Sciatic nerve (tissue), 2 donors: Measurements from ENCODE around the gene STK32C. TPM values are rescaled to one million over a fixed set of nuclear protein-coding genes. Genes with fewer than 3 reads are reported as not detected.

Source experiments
- ATAC-seq: fragments of 200-7000 bp; cut with Tn5 transposase; one replicate; pipeline ENCODE4 v1.9.1; 2020; ENCODE audit warnings: mild to moderate bottlenecking, moderate library complexity
- DNase-seq: peaks from one replicate; pipeline ENCODE4 v3.0.0-alpha.2; 2020; ENCODE audit warnings: low spot score
- intact Hi-C: fragments of 100-400 bp; cut with DNase I; formaldehyde crosslinking; loops from one replicate; pipeline ENCODE4 v1.14.2; 2022
- total RNA-seq: library from RNA; stranded (reverse); fragmentation: NEBNext Ultra II Directional; extraction: Animal tissue kit (Norgen Biotek cat#: 25700); gene quantifications from one replicate; pipeline ENCODE4 v1.2.1, GENCODE V29; 2021
- donor health status: DM: no; HTN: no; CAD: no.
- donor health status: DM: no; HTN: no; CAD: no.

Gene STK32C
- total RNA-seq, 1 donor from 2014 or later = 11.1 TPM

DNA sequence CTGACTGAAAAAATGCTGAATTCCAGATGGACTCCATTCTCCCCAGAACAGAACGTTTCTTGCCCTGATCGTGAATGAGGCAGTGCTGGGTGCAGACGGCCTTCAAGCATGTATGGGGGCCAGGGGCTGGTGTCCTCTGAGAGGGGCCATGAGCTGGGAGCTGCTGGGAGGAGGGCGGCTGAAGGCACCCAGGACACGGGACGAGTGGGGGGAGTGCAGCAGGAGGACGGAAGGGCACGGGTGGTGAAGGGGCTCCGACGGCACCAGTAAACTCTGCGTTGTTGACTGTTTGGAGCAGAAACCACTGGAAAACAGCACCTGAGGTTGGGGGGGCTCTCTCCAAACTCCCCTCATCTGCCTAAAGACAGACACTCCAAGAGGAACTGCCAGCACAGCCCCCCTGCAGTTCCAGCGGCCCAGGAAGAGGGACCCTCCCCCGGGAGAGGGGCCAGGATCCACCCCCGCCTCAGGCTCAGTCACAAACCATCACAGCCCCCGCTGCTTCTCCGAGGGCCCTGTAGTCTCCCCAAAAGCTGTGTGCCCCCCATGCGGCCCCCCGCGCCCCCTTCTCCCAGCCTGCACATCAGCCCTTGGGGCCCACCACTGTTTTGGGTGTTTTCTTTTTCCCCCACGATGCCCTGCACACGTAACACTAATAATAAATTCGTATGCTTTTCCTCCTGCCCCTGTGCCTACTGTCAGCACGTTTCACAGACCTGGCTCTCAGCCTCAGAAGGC is 65.5 kb downstream of the STK32C start:
- ATAC-seq (no peak), DNase-seq (no peak)
- intact Hi-C loops = no loop called here

GRCh38 chr10:132241496-132241895 is 66.3 kb downstream of the STK32C start:
- DNase-seq (no peak), ATAC-seq (no peak)
- intact Hi-C loops = no loop called here

GRCh38 chr10:132241086-132241485 is 66.7 kb downstream of the STK32C start:
- intact Hi-C loops = no loop called here
- DNase-seq (no peak), ATAC-seq (no peak)

- intact Hi-C loops = no loop called here
- ATAC-seq (no peak), DNase-seq (no peak)
Observed at GRCh38 chr10:132240581-132240980, 67.2 kb downstream of the STK32C start.

DNA sequence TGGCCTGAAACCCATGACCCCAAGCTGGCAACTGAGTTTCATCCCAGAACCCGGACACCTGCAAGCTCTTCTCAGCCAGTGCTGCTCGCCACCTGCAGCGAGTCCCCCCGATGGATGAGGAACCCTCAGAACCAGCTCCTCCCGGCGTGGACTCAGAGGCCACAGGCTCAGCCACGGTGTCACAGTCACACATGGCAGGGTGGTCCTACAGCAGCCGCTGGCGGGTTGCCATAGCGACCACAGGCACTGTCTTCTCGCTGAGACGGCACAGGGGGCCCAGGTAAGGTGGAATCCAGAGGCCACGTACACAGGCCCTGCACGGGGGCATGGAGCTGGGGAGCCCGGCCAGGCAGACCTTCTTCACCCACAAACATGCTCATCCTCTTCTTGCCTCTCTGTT is 67.6 kb downstream of the STK32C start:
- ATAC-seq (no peak), DNase-seq (no peak)
- intact Hi-C loops = no loop called here

DNA sequence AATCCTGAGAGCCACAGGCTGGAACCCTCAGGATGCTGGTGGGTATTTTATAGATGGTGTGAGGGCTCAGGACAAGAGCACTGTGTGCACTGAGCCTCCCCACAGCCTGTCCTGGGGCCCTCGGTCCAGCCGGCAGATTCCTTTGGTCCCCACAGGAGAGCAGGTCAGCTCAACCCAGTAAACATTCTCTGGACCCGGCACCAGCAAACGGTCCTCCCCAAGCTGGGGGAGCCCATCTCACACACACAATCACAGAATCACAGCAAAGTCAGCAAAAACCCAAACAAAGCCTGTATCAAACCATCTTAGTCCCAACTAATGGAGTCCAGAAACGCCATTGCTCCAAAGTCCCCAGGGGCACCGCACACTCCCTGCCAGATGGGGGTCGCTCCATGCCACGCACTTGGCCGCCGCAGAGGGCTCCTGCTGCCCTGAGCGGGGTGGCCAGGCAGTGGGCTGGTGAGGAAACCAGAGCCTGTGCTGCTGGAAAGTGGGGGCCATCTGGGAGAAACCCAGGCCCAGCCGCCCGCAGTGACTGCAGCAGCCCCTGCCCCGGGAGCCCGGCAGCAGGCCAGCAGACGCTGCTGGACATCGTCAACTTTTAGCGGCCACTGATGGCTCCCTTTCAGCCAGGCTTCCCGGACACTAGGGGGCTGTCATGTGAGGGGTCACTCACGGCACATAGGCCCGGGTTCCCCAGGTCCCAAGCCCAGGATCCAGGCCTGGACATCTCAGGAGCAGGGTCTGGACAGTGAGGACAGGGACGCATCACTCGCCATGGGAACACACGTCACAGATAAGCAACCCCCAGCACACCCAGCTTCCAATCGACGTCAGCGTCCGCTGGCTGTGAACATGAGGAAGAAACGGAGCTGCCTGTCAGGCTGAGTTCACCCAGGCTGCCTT is 68.4 kb downstream of the STK32C start:
- ATAC-seq (peak; percentile 29), DNase-seq (no peak)
- intact Hi-C loops = no loop called here

GRCh38 chr10:132238371-132239125 is 69.2 kb downstream of the STK32C start:
- no peak for ATAC-seq
- no peak for DNase-seq
- intact Hi-C loops = no loop called here

DNA sequence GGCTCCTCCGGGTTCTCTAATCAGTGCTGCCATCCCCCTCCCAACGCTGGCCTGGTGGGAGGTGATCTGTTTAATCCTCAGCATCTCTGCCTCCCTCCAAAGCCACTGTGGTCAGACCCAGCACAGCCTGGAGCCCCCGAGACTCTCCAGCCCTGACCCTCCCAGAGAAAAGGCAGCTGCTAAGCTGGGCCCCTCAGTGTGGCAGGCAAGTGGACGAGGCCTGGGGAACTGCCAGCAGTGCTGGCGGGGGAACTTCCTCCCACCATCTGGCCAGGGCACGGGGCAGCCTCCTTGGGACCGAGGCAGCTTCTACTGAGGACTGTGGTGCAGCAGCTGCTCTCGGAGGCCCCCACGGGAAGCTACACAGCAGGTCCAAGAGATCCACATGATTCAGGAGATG is 69.9 kb downstream of the STK32C start:
- ATAC-seq (peak; percentile 29), DNase-seq (no peak)
- intact Hi-C loops = no loop called here

DNA sequence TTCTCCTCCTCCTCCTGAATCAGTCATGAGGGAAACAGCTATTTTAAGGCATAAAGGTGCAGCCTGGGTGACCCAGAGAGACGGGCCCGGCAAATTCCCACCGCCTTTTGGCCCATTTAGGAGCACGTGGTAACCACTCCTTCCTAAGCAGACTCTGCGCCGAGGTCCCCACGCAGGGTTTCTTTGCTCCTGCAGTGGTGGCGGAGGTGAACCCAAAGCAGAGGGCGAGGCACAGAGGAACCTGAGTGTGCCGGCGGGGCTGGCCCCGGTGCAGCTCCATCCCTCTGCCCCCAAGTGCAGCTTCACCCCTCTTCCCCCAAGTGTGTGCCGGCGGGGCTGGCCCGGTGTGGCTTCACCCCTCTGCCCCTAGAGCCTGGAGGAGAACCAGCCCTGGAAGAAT is 70.4 kb downstream of the STK32C start:
- intact Hi-C loops = no loop called here
- DNase-seq = no peak
- ATAC-seq = no peak

GRCh38 chr10:132236881-132237280 is 70.9 kb downstream of the STK32C start:
- intact Hi-C loops = no loop called here

DNA sequence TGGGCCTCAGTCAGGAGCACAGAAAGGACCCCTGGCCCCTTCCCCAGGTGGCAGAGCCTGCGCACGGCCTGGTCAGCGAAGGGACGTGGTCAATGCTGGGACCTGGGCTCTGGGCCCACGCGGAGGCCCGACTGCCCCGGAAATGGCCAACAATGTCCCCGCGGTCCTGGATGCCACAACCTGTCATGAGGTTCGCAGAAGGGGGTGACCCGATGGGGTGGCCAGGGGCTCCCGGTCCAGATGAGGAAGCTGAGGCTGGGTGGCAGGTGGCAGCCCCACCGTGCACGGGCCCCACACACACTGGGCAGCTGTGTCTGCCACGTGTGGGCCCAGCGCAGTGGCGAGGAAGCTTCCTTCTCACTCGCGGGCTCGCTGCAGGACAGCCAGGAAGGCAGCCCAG is 71.6 kb downstream of the STK32C start:
- ATAC-seq = no peak
- intact Hi-C loops = no loop called here
- no peak for DNase-seq

More at GRCh38 chr10:132236881-132237280, 70.9 kb downstream of the STK32C start:
- ATAC-seq (no peak), DNase-seq (no peak)

GRCh38 chr10:132234860-132235259 is 72.9 kb downstream of the STK32C start:
- intact Hi-C loops = no loop called here
- DNase-seq (no peak), ATAC-seq (no peak)

- intact Hi-C loops = no loop called here
- DNase-seq (no peak), ATAC-seq (no peak)
Observed at GRCh38 chr10:132233501-132234085, 74.2 kb downstream of the STK32C start.

DNA sequence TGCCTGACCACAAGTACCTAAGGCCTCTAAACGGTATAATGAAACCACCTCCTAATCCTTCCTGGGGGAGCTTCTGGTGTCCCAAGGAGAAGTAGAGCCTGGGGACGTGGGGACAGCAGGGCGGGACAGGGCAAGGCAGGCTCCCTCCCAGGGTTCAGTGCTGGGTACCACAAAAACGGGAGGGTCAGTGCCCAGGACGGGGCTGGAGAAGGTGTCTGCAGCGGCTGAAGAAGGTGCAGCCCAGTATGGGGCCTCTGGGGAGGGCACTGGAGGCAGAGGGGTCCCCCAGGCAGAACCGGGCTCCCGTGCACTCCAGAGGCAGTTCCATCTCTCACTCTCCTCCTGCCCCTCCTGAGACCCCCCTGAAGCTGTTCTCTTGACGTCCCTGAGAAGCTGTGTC is 74.8 kb downstream of the STK32C start:
- intact Hi-C loops = no loop called here
- DNase-seq (no peak), ATAC-seq (no peak)

DNA sequence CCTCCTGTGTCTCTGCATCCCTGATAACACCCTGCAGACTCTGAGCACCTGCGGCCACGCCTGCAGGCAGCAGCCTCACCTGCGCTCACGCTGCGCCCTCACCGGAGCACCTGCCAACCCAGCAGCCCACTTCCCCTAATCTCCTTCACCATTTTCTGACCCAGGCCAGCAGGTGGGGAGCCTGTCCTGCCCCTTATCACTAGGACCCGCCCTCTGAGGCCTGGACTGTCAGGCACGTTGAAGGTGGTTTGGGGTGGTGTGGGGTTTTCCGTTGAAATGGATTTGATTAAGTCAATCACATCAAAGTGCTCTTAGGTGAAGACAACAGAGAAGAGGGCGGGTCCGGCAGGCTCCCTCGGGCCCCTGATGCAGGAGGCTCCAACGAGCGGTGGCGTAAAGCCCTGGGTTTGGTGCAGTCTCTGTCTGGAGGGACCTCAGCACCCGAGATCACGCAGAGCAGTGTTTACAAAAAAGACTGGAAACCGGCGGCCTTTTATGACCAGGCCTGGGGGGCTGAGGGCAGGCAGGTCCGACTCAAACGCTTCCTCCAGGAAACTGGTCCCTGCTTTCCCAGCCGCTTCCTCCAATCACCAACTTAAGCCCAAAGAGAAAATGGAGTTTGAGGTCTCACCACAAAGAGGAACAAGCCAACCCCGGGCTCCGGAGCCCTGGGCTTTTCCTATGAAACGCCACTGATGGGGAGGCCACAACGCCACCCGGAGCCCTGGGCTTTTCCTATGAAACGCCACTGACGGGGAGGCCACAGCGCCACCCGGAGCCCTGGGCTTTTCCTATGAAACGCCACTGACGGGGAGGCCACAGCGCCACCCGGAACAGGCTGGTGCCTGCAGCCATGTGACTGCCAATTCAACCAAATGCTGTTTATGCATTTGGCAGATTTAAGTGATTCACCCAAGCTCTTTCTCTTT is 75.5 kb downstream of the STK32C start:
- intact Hi-C loops = no loop called here
- no peak for DNase-seq
- ATAC-seq = peak; percentile 13

DNA sequence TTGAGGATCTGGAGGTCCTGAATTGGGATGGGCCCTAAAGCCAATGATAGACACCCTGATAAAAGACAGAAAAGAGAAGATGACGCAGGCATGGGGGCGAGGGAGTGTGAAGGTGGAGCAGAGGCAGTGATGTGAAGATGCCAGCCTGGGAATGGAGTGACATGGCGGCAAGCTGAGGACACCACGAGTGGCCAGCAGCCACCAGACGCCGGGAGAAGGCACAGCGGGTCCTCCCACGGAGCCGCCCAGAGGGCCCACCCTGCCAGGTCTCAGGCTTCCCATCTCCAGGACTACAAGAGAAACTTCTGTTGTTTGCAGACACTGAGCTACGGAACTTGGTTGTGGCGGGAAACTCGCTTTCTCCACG is 76.1 kb downstream of the STK32C start:
- ATAC-seq (no peak), DNase-seq (no peak)
- intact Hi-C loops = no loop called here

DNA sequence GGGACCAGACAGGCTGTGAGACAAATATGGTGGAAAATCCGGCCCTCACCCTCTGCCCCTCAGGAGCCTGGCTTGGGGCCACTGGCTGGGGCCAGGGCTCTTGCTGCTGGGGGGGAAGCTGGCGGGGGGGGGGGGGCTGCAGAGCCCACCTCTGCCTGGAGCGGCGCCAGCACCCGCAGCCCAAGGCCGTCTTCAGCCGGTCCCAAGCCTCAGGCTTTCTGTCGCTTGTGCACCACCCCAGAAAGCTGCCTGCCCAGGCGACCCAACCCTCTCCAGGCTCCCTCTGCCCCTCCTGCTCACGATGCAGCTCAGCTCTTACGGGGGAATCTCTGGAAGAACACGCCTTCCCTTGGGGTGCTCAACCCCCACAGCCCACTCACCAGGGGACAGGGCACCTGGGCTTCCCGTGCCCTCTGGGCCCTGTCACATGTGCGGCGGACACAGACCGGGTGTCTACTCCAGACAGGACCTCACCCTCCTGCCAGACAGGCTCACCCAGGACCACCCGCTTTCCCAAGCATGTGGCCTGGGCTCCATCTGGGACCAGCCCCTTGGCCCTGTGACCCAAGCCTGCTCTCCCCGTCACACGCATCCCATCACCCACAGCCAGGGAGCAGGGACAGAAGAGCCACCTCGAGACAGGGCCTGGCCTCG is 77.1 kb downstream of the STK32C start:
- intact Hi-C loops = no loop called here
- ATAC-seq = no peak
- DNase-seq = no peak
